ENCODE measurements around the gene CNTNAP2. TPM values are rescaled to one million over a fixed set of nuclear protein-coding genes. Genes with fewer than 3 reads are reported as not detected.

CNTNAP2 gene
- total and polyA plus RNA-seq, 11 donors = 0.01 to 2.6 (median 0.31) TPM; not detected in 3

- no peaks in the 10 kb centered on the region for H3K36me3 ChIP-seq
- WGBS, 4 donors = 43 to 68% (median 58%) methylated on average over 3 of the region's 3 CpGs
Observed at GRCh38 chr7:147653456-147653855, 1536.9 kb downstream of the CNTNAP2 start.

GRCh38 chr7:147658392-147658967 is 1541.9 kb downstream of the CNTNAP2 start:
- H3K27ac ChIP-seq = no peak overlapping the region
- no peak overlapping the region for H3K4me3 ChIP-seq
- no peak for ATAC-seq
- no peaks in the 10 kb centered on the region for H3K36me3 ChIP-seq
- 78 to 86% (median 83%) methylated on average over 2 of the region's 2 CpGs for WGBS, 4 donors
- H3K9me3 ChIP-seq = no peaks in the 10 kb centered on the region
- no peak for TF ChIP-seq POLR2A (IDR thresholded peaks at IDR 0.05)
- no peak for TF ChIP-seq CTCF (IDR thresholded peaks at IDR 0.05)
- no peak for DNase-seq
- H3K4me1 ChIP-seq = no peaks in the 10 kb centered on the region
- no peaks in the 10 kb centered on the region for H3K27me3 ChIP-seq
- intact Hi-C loops (cut with DNase I) = no loop called here

More at GRCh38 chr7:147653456-147653855, 1536.9 kb downstream of the CNTNAP2 start:
- ATAC-seq (no peak), DNase-seq (no peak)
- no peak overlapping the region for H3K4me3 ChIP-seq
- H3K9me3 ChIP-seq = no peaks in the 10 kb centered on the region
- intact Hi-C loops (cut with DNase I) = no loop called here
- H3K27me3 ChIP-seq = no peaks in the 10 kb centered on the region
- TF ChIP-seq CTCF (IDR thresholded peaks at IDR 0.05) (no peak), POLR2A (IDR thresholded peaks at IDR 0.05) (no peak)
- H3K4me1 ChIP-seq = no peaks in the 10 kb centered on the region
- H3K27ac ChIP-seq = no peak overlapping the region

- WGBS, 4 donors = 76 to 84% (median 82%) methylated on average over 4 of the region's 4 CpGs
- intact Hi-C loops (cut with DNase I) = no loop called here
- H3K4me3 ChIP-seq = no peak overlapping the region
Observed at GRCh38 chr7:147659036-147659995, 1542.7 kb downstream of the CNTNAP2 start.

More at GRCh38 chr7:147659036-147659995, 1542.7 kb downstream of the CNTNAP2 start:
- ATAC-seq (no peak), DNase-seq (no peak)
- TF ChIP-seq CTCF (IDR thresholded peaks at IDR 0.05) (no peak), POLR2A (IDR thresholded peaks at IDR 0.05) (no peak)
- no peaks in the 10 kb centered on the region for H3K27me3 ChIP-seq
- no peaks in the 10 kb centered on the region for H3K9me3 ChIP-seq
- no peaks in the 10 kb centered on the region for H3K4me1 ChIP-seq
- no peak overlapping the region for H3K27ac ChIP-seq
- H3K36me3 ChIP-seq = no peaks in the 10 kb centered on the region

Data from heart left ventricle (tissue), 16 donors.